ENCODE measurements around the gene CCDC172. TPM values are rescaled to one million over a fixed set of nuclear protein-coding genes. Genes with fewer than 3 reads are reported as not detected.

The CCDC172 gene
- total RNA-seq, 1 donor from 2014 or later = not detected

- H3K27ac Mint-ChIP-seq (ENCODE audit: unreplicated experiment) = no peak overlapping the region
- peaks cover 25% of the 10 kb centered on the region for H3K4me1 Mint-ChIP-seq
- no peak overlapping the region for H3K4me3 Mint-ChIP-seq
- peaks cover 4% of the 10 kb centered on the region for H3K9me3 Mint-ChIP-seq
- DNase-seq (ENCODE audit: low read depth, low spot score) = peak; percentile 40
- H3K36me3 Mint-ChIP-seq (ENCODE audit: low read depth) = no peaks in the 10 kb centered on the region
- H3K27me3 Mint-ChIP-seq (ENCODE audit: low read depth) = peaks cover 4% of the 10 kb centered on the region
- peak; percentile 92 for TF ChIP-seq CTCF (conservative IDR thresholded peaks at IDR 0.05)
Observed at GRCh38 chr10:116287906-116288501, 36.2 kb upstream of the CCDC172 start.

GRCh38 chr10:116289652-116290051 lies 34.6 kb upstream of the CCDC172 start:
- no peak overlapping the region for H3K27ac Mint-ChIP-seq (ENCODE audit: unreplicated experiment)

DNA sequence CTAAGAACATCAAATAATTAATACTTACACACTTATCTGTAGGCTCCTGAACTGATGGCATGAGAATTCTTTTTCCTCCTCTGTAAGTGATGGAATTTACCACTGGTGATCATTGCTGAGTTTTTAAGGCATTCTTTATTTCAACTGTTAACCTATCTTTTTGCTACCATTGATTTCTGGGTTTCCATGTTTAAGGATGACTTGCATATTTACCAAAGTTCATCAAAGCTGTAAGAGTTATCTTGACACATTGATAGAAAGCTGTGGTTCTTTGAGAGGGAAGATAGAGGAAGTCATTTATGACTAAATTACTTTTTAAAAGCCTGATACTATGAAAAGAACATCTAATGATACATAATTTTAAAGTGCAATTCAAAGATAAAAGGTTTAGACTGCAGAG lies 31.8 kb upstream of the CCDC172 start:
- H3K9me3 Mint-ChIP-seq = peaks cover 4% of the 10 kb centered on the region
- no peak for DNase-seq (ENCODE audit: low read depth, low spot score)
- no peak overlapping the region for H3K4me3 Mint-ChIP-seq
- TF ChIP-seq CTCF (conservative IDR thresholded peaks at IDR 0.05) = no peak
- H3K36me3 Mint-ChIP-seq (ENCODE audit: low read depth) = no peaks in the 10 kb centered on the region
- H3K4me1 Mint-ChIP-seq = peaks cover 7% of the 10 kb centered on the region
- H3K27ac Mint-ChIP-seq (ENCODE audit: unreplicated experiment) = no peak overlapping the region
- H3K27me3 Mint-ChIP-seq (ENCODE audit: low read depth) = peaks cover 4% of the 10 kb centered on the region

More at GRCh38 chr10:116289652-116290051, 34.6 kb upstream of the CCDC172 start:
- H3K4me3 Mint-ChIP-seq = no peak overlapping the region
- TF ChIP-seq CTCF (conservative IDR thresholded peaks at IDR 0.05) = no peak
- DNase-seq (ENCODE audit: low read depth, low spot score) = no peak
- H3K36me3 Mint-ChIP-seq (ENCODE audit: low read depth) = no peaks in the 10 kb centered on the region
- H3K9me3 Mint-ChIP-seq = peaks cover 4% of the 10 kb centered on the region
- H3K27me3 Mint-ChIP-seq (ENCODE audit: low read depth) = peaks cover 4% of the 10 kb centered on the region
- peaks cover 25% of the 10 kb centered on the region for H3K4me1 Mint-ChIP-seq

DNA sequence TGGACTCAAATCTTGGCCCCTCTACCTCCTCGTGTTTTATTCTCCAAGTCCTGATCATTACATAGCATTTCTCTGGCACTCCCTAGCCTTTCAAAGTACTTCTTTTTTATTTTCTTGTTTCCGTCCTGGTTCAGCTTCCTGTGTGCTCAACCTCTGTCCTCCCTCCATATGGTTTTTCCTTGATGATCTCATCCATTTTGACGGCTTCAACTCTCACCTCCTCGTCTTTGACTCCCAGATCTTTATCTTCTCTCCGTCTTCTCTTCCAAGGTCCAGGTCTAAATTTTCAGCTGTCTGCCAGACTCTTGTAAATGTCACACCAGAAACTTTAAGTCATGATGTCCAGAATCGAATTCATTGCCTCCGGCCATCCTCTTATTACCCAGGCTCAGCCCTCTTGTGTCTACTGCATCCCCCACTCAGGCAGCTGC lies 27.9 kb upstream of the CCDC172 start:
- Mint-ChIP-seq H3K4me1 (no peaks in the 10 kb centered on the region), H3K36me3 (ENCODE audit: low read depth) (no peaks in the 10 kb centered on the region), H3K27ac (ENCODE audit: unreplicated experiment) (no peak overlapping the region), H3K9me3 (no peaks in the 10 kb centered on the region), H3K27me3 (ENCODE audit: low read depth) (no peaks in the 10 kb centered on the region), H3K4me3 (no peak overlapping the region)
- DNase-seq (ENCODE audit: low read depth, low spot score) = no peak
- no peak for TF ChIP-seq CTCF (conservative IDR thresholded peaks at IDR 0.05)

DNA sequence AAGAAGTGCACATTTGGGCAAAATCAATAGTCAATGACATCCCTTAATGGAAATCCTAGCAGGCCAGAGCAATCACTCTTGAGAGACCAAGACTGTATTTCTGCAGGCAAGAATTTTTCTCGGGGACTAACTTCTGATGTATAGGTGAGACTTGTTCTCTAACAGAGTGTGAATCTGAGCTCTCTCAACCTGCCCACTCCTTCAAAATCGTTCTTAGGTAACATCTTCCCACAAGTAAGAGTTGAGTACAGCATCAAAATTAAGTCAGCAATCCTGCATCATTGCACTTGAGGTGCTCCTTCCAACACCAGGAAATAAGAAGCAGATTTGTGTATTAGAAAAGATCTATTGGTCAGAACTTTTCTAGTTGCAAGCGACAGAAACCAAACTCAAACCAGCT lies 25.7 kb upstream of the CCDC172 start:
- Mint-ChIP-seq H3K4me1 (no peaks in the 10 kb centered on the region), H3K27ac (ENCODE audit: unreplicated experiment) (no peak overlapping the region)

More for the DNA sequence above, 25.7 kb upstream of the CCDC172 start:
- no peak for DNase-seq (ENCODE audit: low read depth, low spot score)
- Mint-ChIP-seq H3K9me3 (no peaks in the 10 kb centered on the region), H3K4me3 (no peak overlapping the region), H3K27me3 (ENCODE audit: low read depth) (no peaks in the 10 kb centered on the region), H3K36me3 (ENCODE audit: low read depth) (no peaks in the 10 kb centered on the region)
- no peak for TF ChIP-seq CTCF (conservative IDR thresholded peaks at IDR 0.05)
